ENCODE measurements around the gene LIMS4.
"Not testable (repeated sequence)": the region's sequence is repeated elsewhere in the genome, so short reads cannot be mapped to it uniquely, and the experiment has no call there.

Gene LIMS4

DNA sequence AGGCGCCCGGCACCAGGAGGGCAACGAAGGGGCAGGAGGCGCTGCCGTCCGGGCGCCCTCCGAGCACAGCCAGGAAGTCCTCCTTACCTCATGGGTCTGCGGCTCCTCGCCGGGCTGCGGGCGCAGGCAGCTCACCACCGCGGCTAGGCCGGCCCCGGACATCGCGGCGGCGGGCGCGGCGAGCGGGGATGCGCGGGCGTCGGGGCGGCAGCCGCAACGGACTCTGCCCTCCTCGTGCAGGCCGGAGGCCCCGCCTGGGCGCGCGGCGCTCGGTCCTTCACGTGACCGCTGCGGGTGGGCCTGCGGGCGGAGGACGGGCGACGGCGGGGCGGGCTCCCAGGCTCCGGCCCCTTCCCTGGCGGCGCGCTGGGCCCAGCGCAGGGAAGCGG, 49.0 kb downstream of the LIMS4 start:
- H3K36me3 Mint-ChIP-seq; H3K9me3 Mint-ChIP-seq; H3K27me3 Mint-ChIP-seq; H3K27ac Mint-ChIP-seq; DNase-seq (ENCODE audit: low spot score in 2 of 2); H3K4me3 Mint-ChIP-seq; H3K4me1 Mint-ChIP-seq; ATAC-seq (ENCODE audit: low read depth): not testable (repeated sequence)

DNA sequence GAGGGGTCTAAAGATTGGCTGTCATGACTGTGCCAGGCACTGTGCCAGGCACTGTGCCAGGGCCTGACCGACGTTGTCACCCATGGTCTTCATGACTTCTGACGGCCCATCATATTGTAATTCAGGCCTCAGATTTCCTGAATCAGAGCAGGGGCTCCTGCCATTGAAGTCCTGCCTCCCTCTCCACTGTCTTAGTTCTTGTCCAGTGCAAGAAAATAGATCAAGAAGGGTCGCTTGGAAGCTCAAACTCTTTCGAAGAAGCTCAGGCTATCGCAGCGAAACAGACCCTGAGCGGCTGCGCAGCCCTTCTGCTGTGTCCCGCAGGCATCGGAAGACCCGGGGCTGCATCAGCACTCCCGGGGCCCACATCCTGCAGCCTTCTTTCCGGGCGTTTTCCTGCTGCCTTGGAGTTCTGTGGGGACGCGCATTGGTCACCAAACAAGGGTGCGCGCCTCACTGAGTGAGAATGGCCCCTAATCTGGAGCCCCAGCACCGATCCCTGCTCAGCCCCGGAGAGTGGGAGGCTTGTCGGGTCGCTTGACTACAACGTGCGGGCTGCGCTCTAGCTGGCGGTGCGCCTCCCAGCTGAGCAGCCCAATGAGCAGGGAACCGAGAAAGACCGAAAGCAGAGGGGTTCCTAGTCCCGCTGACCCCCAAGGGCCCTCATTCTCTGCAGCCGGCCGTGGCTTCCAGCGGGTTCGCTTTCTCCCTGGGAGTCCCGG, 49.6 kb downstream of the LIMS4 start:
- H3K9me3 Mint-ChIP-seq; DNase-seq (ENCODE audit: low spot score in 2 of 2); H3K27ac Mint-ChIP-seq; H3K4me1 Mint-ChIP-seq; H3K27me3 Mint-ChIP-seq; H3K36me3 Mint-ChIP-seq; ATAC-seq (ENCODE audit: low read depth); H3K4me3 Mint-ChIP-seq: not testable (repeated sequence)

GRCh38 chr2:110420641-110421354, 51.8 kb downstream of the LIMS4 start:
- not testable (repeated sequence) for ATAC-seq (ENCODE audit: low read depth); DNase-seq (ENCODE audit: low spot score in 2 of 2); H3K4me1 Mint-ChIP-seq; H3K9me3 Mint-ChIP-seq; H3K27me3 Mint-ChIP-seq; H3K36me3 Mint-ChIP-seq; H3K4me3 Mint-ChIP-seq; H3K27ac Mint-ChIP-seq

DNA sequence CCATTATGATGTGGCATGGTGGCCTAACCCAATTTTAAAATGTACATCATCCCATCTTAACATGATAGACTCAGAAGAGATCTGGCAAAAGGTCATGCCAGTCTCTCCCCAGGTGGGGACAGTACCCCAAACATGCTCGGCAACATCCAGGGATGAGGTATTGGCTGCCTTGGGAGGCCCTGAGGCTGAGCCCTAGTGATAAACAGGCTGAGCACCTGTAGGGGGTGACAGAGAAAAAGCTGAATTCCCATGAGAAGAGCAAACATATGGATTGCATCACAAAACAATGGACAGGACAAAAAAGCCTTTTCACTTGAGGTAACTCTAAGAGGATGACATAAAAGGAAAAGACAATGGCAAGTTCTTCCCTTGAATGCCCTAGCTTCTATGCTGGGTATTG, 65.5 kb downstream of the LIMS4 start:
- not testable (repeated sequence) for H3K27me3 Mint-ChIP-seq; H3K27ac Mint-ChIP-seq; DNase-seq (ENCODE audit: low spot score in 2 of 2); H3K9me3 Mint-ChIP-seq; H3K4me3 Mint-ChIP-seq; H3K4me1 Mint-ChIP-seq; ATAC-seq (ENCODE audit: low read depth); H3K36me3 Mint-ChIP-seq

GRCh38 chr2:110404988-110405387, 67.6 kb downstream of the LIMS4 start:
- not testable (repeated sequence) for DNase-seq (ENCODE audit: low spot score in 2 of 2); H3K27ac Mint-ChIP-seq; H3K27me3 Mint-ChIP-seq; ATAC-seq (ENCODE audit: low read depth); H3K4me3 Mint-ChIP-seq; H3K9me3 Mint-ChIP-seq; H3K36me3 Mint-ChIP-seq; H3K4me1 Mint-ChIP-seq

- H3K27me3 Mint-ChIP-seq; H3K27ac Mint-ChIP-seq; ATAC-seq (ENCODE audit: low read depth): not testable (repeated sequence)
Observed at GRCh38 chr2:110404246-110404645, 68.4 kb downstream of the LIMS4 start.

GRCh38 chr2:110401001-110401618, 71.5 kb downstream of the LIMS4 start:
- H3K9me3 Mint-ChIP-seq; H3K4me3 Mint-ChIP-seq; H3K36me3 Mint-ChIP-seq; H3K27me3 Mint-ChIP-seq; H3K4me1 Mint-ChIP-seq; DNase-seq (ENCODE audit: low spot score in 2 of 2); H3K27ac Mint-ChIP-seq: not testable (repeated sequence)
- peak; percentile 80 for ATAC-seq (ENCODE audit: low read depth)

More at GRCh38 chr2:110404246-110404645, 68.4 kb downstream of the LIMS4 start:
- H3K4me3 Mint-ChIP-seq; DNase-seq (ENCODE audit: low spot score in 2 of 2); H3K36me3 Mint-ChIP-seq; H3K9me3 Mint-ChIP-seq; H3K4me1 Mint-ChIP-seq: not testable (repeated sequence)

DNA sequence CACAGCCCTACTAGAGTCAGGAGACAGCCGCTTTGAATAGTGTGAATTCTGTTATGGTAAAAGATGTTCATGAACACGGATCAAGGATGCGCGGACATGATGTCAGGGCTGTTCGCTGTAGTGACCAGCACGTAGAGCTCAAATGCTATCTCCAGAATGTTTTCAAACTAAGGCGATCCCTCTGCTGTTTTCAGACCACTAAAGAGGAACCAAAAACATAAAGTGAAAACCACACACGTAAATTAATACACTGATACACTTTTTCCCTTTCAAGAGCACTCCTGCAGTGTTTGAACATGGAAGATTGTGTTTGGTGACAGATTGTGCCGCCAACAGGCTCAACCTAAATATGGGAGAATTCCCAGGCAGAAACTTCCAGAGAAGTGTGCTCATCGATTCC, 73.2 kb downstream of the LIMS4 start:
- not testable (repeated sequence) for H3K36me3 Mint-ChIP-seq; H3K9me3 Mint-ChIP-seq; ATAC-seq (ENCODE audit: low read depth); H3K27me3 Mint-ChIP-seq; H3K4me3 Mint-ChIP-seq; DNase-seq (ENCODE audit: low spot score in 2 of 2); H3K27ac Mint-ChIP-seq; H3K4me1 Mint-ChIP-seq

GRCh38 chr2:110395990-110396389, 76.6 kb downstream of the LIMS4 start:
- not testable (repeated sequence) for H3K36me3 Mint-ChIP-seq, H3K4me3 Mint-ChIP-seq

More at GRCh38 chr2:110395990-110396389, 76.6 kb downstream of the LIMS4 start:
- not testable (repeated sequence) for H3K27me3 Mint-ChIP-seq; H3K4me1 Mint-ChIP-seq; ATAC-seq (ENCODE audit: low read depth); H3K27ac Mint-ChIP-seq; H3K9me3 Mint-ChIP-seq; DNase-seq (ENCODE audit: low spot score in 2 of 2)
